ENCODE data around the gene TRMT44.

Gene TRMT44

GRCh38 chr4:8515316-8516060 lies 74.9 kb downstream of the TRMT44 start:
- DNase-seq = no peak

- no peak for DNase-seq
Observed at GRCh38 chr4:8516061-8516573, 75.5 kb downstream of the TRMT44 start.

- DNase-seq = no peak
Observed at GRCh38 chr4:8516996-8517550, 76.5 kb downstream of the TRMT44 start.

GRCh38 chr4:8517946-8518345 lies 77.4 kb downstream of the TRMT44 start:
- no peak for DNase-seq

- DNase-seq = no peak
Observed at GRCh38 chr4:8522160-8523120, 81.9 kb downstream of the TRMT44 start.

GRCh38 chr4:8523175-8523574 lies 82.6 kb downstream of the TRMT44 start:
- DNase-seq = no peak

GRCh38 chr4:8523766-8524165 lies 83.2 kb downstream of the TRMT44 start:
- no peak for DNase-seq

GRCh38 chr4:8524595-8525382 lies 84.2 kb downstream of the TRMT44 start:
- no peak for DNase-seq

- no peak for DNase-seq
Observed at GRCh38 chr4:8525383-8526120, 85.0 kb downstream of the TRMT44 start.
